Right ventricle myocardium inferior (tissue), 1 donor: ENCODE results near the gene TRHDE. TPM values are rescaled to one million over a fixed set of nuclear protein-coding genes. Genes with fewer than 3 reads are reported as not detected.

ENCODE experiments used
- ATAC-seq: fragments of 200-7000 bp; cut with Tn5 transposase; one replicate; pipeline ENCODE4 v1.9.1; 2020; ENCODE audit warnings: mild to moderate bottlenecking, moderate library complexity
- DNase-seq: peaks from one replicate; pipeline ENCODE4 v3.0.0; 2021; ENCODE audit errors: missing footprints
- intact Hi-C: fragments of 100-400 bp; cut with DNase I; formaldehyde crosslinking; loops from one replicate; pipeline ENCODE4 v1.11.0; 2022
- long read RNA-seq: library from polyadenylated mRNA; unstranded; transcript quantifications from one replicate; pipeline ENCODE4 v2.0.0, GENCODE V29; 2021
- total RNA-seq: library from RNA; stranded (reverse); fragmentation: NEBNext Ultra II Directional; extraction: Animal tissue kit (Norgen Biotek cat#: 25700); gene quantifications from one replicate; pipeline ENCODE4 v1.2.1, GENCODE V29; 2021
- donor health status: DM: no; HTN: yes; CAD: no; lungs with severe emphysema.

Gene TRHDE
- total RNA-seq, result 1.3 TPM
- long read RNA-seq, result 0 reads

- DNase-seq (peak; percentile 78), ATAC-seq (peak; percentile 68)
- intact Hi-C loops, result no loop called here
These were observed at the start of gene TRHDE for GRCh38 chr12:72272091-72272661. Gene TRHDE (plus strand): TSS chr12:72272370. CDS start chr12:72272644, 274 bp downstream.

- intact Hi-C loops, result no loop called here
- ATAC-seq (no peak), DNase-seq (no peak)
These were observed 45.7 kb upstream of the TRHDE start for GRCh38 chr12:72226510-72226909.

- no peak for DNase-seq
- intact Hi-C loops, result no loop called here
These were observed 43.7 kb upstream of the TRHDE start for GRCh38 chr12:72228424-72228823.

GRCh38 chr12:72230589-72230988, 41.6 kb upstream of the TRHDE start:
- DNase-seq (no peak), ATAC-seq (no peak)
- intact Hi-C loops, result no loop called here

More at GRCh38 chr12:72228424-72228823, 43.7 kb upstream of the TRHDE start:
- ATAC-seq, result no peak

- intact Hi-C loops, result no loop called here
- ATAC-seq (no peak), DNase-seq (no peak)
These were observed 37.3 kb upstream of the TRHDE start for GRCh38 chr12:72234886-72235285.

- intact Hi-C loops, result no loop called here
- DNase-seq (no peak), ATAC-seq (no peak)
These were observed 36.0 kb upstream of the TRHDE start for GRCh38 chr12:72236071-72236705.

- DNase-seq, result no peak
- no peak for ATAC-seq
- intact Hi-C loops, result no loop called here
These were observed 30.6 kb upstream of the TRHDE start for GRCh38 chr12:72241552-72241951.

- intact Hi-C loops, result no loop called here
- no peak for ATAC-seq
- no peak for DNase-seq
These were observed 29.2 kb upstream of the TRHDE start for GRCh38 chr12:72242946-72243345.

- ATAC-seq, result no peak
- no peak for DNase-seq
- intact Hi-C loops, result no loop called here
These were observed 25.8 kb upstream of the TRHDE start for GRCh38 chr12:72246370-72246769.

GRCh38 chr12:72250346-72250745, 21.8 kb upstream of the TRHDE start:
- intact Hi-C loops, result no loop called here
- DNase-seq (no peak), ATAC-seq (no peak)

GRCh38 chr12:72256725-72257124, 15.4 kb upstream of the TRHDE start:
- no peak for ATAC-seq
- no peak for DNase-seq
- intact Hi-C loops, result no loop called here

- no peak for DNase-seq
- intact Hi-C loops, result no loop called here
- no peak for ATAC-seq
These were observed 10.3 kb upstream of the TRHDE start for GRCh38 chr12:72261885-72262284.

GRCh38 chr12:72264548-72265175, 7.5 kb upstream of the TRHDE start:
- ATAC-seq (no peak), DNase-seq (no peak)
- intact Hi-C loops, result no loop called here

- intact Hi-C loops, result no loop called here
- ATAC-seq (no peak), DNase-seq (no peak)
These were observed 4.2 kb upstream of the TRHDE start for GRCh38 chr12:72267974-72268373.

GRCh38 chr12:72268386-72268785, 3.8 kb upstream of the TRHDE start:
- no peak for ATAC-seq

GRCh38 chr12:72269491-72269890, 2.7 kb upstream of the TRHDE start:
- intact Hi-C loops, result no loop called here
- ATAC-seq, result no peak

More at GRCh38 chr12:72268386-72268785, 3.8 kb upstream of the TRHDE start:
- no peak for DNase-seq
- intact Hi-C loops, result no loop called here

GRCh38 chr12:72270246-72270645, 1.9 kb upstream of the TRHDE start:
- DNase-seq (no peak), ATAC-seq (no peak)
- intact Hi-C loops, result no loop called here

More at GRCh38 chr12:72269491-72269890, 2.7 kb upstream of the TRHDE start:
- DNase-seq, result no peak

- DNase-seq, result no peak
- intact Hi-C loops, result no loop called here
- ATAC-seq, result no peak
These were observed 1.2 kb upstream of the TRHDE start for GRCh38 chr12:72270961-72271360.

- ATAC-seq (peak; percentile 41), DNase-seq (peak; percentile 55)
- intact Hi-C loops, result no loop called here
These were observed 599 bp upstream of the TRHDE start for GRCh38 chr12:72271451-72272090.
